ENCODE measurements around the gene FADS2.

- TF ChIP-seq CTCF (IDR thresholded peaks at IDR 0.05; ENCODE audit: low read depth, low read length): no peak
- no peak for TF ChIP-seq EZH2phosphoT487 (IDR thresholded peaks at IDR 0.05; ENCODE audit: low read depth)
Measured at GRCh38 chr11:61839742-61840141, 11.6 kb downstream of the FADS2 start.

Data from OCI-LY3 (cell line).